Fibroblast of pulmonary artery (primary cell): ENCODE results near the gene KNL1.

Experiments used
- DNase-seq: peaks from one replicate; pipeline ENCODE4 v3.0.0-alpha.2; 2010; ENCODE audit warnings: low read depth
- H3K4me3 ChIP-seq: replicated peaks from 2 replicates; pipeline ENCODE4 v1.5.1; 2011; ENCODE audit warnings: low read depth, mild to moderate bottlenecking, control low read depth, low read length, moderate library complexity
- CTCF ChIP-seq: IDR thresholded peaks from 2 replicates; pipeline ENCODE4 v1.5.1; 2011; ENCODE audit warnings: mild to moderate bottlenecking, control low read depth, low read length, inconsistent platforms; ENCODE audit errors: missing control alignments

Gene KNL1

GRCh38 chr15:40554161-40554525 lies 39.9 kb upstream of the KNL1 start:
- H3K4me3 ChIP-seq, result no peak overlapping the region
- no peak for TF ChIP-seq CTCF
- DNase-seq, result no peak

GRCh38 chr15:40555876-40556275 lies 38.2 kb upstream of the KNL1 start:
- DNase-seq, result no peak
- H3K4me3 ChIP-seq, result no peak overlapping the region
- no peak for TF ChIP-seq CTCF

- H3K4me3 ChIP-seq, result no peak overlapping the region
- no peak for TF ChIP-seq CTCF
- DNase-seq, result no peak
These were observed 34.9 kb upstream of the KNL1 start for GRCh38 chr15:40558952-40559742.

GRCh38 chr15:40562691-40563090 lies 31.4 kb upstream of the KNL1 start:
- no peak for DNase-seq
- no peak for TF ChIP-seq CTCF
- no peak overlapping the region for H3K4me3 ChIP-seq

- no peak for DNase-seq
- no peak for TF ChIP-seq CTCF
These were observed 30.6 kb upstream of the KNL1 start for GRCh38 chr15:40563426-40563825.

GRCh38 chr15:40564591-40565332 lies 29.3 kb upstream of the KNL1 start, which contains the start of gene CCDC32:
CCDC32 (minus strand) TSS chr15:40565042; CDS start chr15:40563015, 2,027 bp downstream.
- peak; percentile 99 for DNase-seq
- no peak for TF ChIP-seq CTCF
- H3K4me3 ChIP-seq, result peak within 1 kb of the TSS; percentile 97

More at GRCh38 chr15:40563426-40563825, 30.6 kb upstream of the KNL1 start:
- H3K4me3 ChIP-seq, result no peak overlapping the region
